Measurements from ENCODE around the gene ZCCHC14.

DNA sequence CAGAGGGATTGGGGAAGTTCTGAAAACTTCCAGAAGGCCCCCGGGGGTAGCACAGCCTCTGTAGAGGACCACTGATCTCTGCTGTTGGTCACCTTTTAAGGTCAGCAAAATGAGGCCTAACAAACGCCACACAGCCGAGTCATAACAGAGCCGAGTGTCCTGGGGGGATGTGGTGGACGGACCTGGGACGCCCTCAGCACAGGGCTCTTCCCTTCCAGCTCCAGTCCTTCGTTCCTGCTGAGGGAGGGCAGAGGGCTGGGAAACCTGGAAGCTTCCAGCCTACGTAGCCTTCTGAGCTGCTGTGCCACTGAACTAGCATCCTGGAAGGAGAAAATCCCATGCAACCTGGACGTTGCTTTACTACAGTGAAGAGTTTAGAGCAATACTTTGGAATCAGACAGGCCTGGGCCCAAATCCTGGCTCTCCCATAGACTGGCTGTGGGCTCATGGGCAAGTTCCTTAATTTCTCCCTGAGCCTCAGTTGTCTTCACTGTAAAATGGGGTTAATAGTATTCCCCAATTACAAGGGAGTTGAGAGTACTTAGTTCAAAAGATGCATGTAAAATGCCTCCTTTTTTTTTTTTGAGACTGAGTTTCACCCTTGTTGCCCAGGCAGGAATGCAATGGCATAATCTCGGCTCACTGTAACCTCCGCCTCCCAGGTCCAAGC is 34.4 kb upstream of the ZCCHC14 start:
- TF ChIP-seq, protein P1, sequence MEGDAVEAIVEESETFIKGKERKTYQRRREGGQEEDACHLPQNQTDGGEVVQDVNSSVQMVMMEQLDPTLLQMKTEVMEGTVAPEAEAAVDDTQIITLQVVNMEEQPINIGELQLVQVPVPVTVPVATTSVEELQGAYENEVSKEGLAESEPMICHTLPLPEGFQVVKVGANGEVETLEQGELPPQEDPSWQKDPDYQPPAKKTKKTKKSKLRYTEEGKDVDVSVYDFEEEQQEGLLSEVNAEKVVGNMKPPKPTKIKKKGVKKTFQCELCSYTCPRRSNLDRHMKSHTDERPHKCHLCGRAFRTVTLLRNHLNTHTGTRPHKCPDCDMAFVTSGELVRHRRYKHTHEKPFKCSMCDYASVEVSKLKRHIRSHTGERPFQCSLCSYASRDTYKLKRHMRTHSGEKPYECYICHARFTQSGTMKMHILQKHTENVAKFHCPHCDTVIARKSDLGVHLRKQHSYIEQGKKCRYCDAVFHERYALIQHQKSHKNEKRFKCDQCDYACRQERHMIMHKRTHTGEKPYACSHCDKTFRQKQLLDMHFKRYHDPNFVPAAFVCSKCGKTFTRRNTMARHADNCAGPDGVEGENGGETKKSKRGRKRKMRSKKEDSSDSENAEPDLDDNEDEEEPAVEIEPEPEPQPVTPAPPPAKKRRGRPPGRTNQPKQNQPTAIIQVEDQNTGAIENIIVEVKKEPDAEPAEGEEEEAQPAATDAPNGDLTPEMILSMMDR (IDR thresholded peaks at IDR 0.05 in 2 of 3, conservative IDR thresholded peaks at IDR 0.05 in 1 of 3; ENCODE audit: control insufficient read depth in 2 of 3, extremely low read depth in 1 of 3, insufficient read depth in 1 of 3, low read depth in 3 of 3, low read length in 3 of 3), result no peak
- TF ChIP-seq CBFB (IDR thresholded peaks at IDR 0.05; ENCODE audit: low read depth) (no peak), NFIC (IDR thresholded peaks at IDR 0.05; ENCODE audit: low read depth, low read length) (no peak), EZH2 (IDR thresholded peaks at IDR 0.05; ENCODE audit: borderline replicate concordance, control insufficient read depth, low read depth, low read length) (no peak), CHD2 (IDR thresholded peaks at IDR 0.05; ENCODE audit: borderline replicate concordance, low read depth, low read length) (no peak)
- TF ChIP-seq, protein P2, sequence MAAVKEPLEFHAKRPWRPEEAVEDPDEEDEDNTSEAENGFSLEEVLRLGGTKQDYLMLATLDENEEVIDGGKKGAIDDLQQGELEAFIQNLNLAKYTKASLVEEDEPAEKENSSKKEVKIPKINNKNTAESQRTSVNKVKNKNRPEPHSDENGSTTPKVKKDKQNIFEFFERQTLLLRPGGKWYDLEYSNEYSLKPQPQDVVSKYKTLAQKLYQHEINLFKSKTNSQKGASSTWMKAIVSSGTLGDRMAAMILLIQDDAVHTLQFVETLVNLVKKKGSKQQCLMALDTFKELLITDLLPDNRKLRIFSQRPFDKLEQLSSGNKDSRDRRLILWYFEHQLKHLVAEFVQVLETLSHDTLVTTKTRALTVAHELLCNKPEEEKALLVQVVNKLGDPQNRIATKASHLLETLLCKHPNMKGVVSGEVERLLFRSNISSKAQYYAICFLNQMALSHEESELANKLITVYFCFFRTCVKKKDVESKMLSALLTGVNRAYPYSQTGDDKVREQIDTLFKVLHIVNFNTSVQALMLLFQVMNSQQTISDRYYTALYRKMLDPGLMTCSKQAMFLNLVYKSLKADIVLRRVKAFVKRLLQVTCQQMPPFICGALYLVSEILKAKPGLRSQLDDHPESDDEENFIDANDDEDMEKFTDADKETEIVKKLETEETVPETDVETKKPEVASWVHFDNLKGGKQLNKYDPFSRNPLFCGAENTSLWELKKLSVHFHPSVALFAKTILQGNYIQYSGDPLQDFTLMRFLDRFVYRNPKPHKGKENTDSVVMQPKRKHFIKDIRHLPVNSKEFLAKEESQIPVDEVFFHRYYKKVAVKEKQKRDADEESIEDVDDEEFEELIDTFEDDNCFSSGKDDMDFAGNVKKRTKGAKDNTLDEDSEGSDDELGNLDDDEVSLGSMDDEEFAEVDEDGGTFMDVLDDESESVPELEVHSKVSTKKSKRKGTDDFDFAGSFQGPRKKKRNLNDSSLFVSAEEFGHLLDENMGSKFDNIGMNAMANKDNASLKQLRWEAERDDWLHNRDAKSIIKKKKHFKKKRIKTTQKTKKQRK (IDR thresholded peaks at IDR 0.05; ENCODE audit: low read depth, low read length), result no peak
- TF ChIP-seq, protein P3, sequence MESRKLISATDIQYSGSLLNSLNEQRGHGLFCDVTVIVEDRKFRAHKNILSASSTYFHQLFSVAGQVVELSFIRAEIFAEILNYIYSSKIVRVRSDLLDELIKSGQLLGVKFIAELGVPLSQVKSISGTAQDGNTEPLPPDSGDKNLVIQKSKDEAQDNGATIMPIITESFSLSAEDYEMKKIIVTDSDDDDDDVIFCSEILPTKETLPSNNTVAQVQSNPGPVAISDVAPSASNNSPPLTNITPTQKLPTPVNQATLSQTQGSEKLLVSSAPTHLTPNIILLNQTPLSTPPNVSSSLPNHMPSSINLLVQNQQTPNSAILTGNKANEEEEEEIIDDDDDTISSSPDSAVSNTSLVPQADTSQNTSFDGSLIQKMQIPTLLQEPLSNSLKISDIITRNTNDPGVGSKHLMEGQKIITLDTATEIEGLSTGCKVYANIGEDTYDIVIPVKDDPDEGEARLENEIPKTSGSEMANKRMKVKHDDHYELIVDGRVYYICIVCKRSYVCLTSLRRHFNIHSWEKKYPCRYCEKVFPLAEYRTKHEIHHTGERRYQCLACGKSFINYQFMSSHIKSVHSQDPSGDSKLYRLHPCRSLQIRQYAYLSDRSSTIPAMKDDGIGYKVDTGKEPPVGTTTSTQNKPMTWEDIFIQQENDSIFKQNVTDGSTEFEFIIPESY (IDR thresholded peaks at IDR 0.05), result no peak
- TF ChIP-seq, protein P4, sequence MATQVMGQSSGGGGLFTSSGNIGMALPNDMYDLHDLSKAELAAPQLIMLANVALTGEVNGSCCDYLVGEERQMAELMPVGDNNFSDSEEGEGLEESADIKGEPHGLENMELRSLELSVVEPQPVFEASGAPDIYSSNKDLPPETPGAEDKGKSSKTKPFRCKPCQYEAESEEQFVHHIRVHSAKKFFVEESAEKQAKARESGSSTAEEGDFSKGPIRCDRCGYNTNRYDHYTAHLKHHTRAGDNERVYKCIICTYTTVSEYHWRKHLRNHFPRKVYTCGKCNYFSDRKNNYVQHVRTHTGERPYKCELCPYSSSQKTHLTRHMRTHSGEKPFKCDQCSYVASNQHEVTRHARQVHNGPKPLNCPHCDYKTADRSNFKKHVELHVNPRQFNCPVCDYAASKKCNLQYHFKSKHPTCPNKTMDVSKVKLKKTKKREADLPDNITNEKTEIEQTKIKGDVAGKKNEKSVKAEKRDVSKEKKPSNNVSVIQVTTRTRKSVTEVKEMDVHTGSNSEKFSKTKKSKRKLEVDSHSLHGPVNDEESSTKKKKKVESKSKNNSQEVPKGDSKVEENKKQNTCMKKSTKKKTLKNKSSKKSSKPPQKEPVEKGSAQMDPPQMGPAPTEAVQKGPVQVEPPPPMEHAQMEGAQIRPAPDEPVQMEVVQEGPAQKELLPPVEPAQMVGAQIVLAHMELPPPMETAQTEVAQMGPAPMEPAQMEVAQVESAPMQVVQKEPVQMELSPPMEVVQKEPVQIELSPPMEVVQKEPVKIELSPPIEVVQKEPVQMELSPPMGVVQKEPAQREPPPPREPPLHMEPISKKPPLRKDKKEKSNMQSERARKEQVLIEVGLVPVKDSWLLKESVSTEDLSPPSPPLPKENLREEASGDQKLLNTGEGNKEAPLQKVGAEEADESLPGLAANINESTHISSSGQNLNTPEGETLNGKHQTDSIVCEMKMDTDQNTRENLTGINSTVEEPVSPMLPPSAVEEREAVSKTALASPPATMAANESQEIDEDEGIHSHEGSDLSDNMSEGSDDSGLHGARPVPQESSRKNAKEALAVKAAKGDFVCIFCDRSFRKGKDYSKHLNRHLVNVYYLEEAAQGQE (IDR thresholded peaks at IDR 0.05; ENCODE audit: low read depth, low read length), result no peak
